ENCODE results near the gene JMJD1C. TPM values are rescaled to one million over a fixed set of nuclear protein-coding genes. Genes with fewer than 3 reads are reported as not detected.
"Not testable (repeated sequence)": the region's sequence is repeated elsewhere in the genome, so short reads cannot be mapped to it uniquely, and the experiment has no call there.

The JMJD1C gene
- total RNA-seq, 4 donors from 2014 or later, result 41.6 to 77.8 (median 56.9) TPM

GRCh38 chr10:63157845-63158624 lies 307.7 kb downstream of the JMJD1C start:
- Histone ChIP-seq H3K27ac (no peak overlapping the region), H3K9me3 (no peaks in the 10 kb centered on the region), H3K36me3 (peaks cover 0 to 27% (median 0%) of the 10 kb centered on the region in 3 donors), H3K27me3 (no peaks in the 10 kb centered on the region), H3K4me3 (no peak overlapping the region), H3K4me1 (peaks cover 0 to 4% (median 0%) of the 10 kb centered on the region in 3 donors)
- 54 to 56% methylated on average over 3 of the region's 3 CpGs for WGBS, 2 donors
- no peak for DNase-seq
- intact Hi-C loops (cut with DNase I), result loop anchor here (10.0 kb wide), 1 partner anchor 563 kb away; no protein-coding TSS in a partner anchor
- TF ChIP-seq CTCF (IDR thresholded peaks at IDR 0.05) (peak; percentile 71 to 79 (median 74)), POLR2A (IDR thresholded peaks at IDR 0.05) (no peak)

DNA sequence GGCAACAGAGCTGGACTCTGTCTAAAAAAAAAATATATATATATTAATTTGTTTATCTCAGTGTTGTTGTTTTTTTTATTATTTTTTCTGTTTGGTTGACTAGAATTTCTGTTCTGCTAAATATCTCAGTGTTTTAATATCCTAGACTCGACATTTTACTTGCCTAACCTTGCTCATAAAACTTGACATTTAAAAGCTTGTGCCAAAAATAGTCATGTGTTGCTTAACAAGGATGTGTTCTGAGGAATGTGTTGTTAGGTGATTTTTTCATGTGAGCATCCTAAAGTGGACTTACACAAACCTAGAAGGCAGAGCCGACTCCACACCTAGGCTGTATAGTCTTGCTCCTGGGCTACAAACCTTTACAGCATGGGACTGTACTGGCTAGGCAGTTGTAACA lies 309.5 kb downstream of the JMJD1C start:
- intact Hi-C loops (cut with DNase I), result loop anchor here (10.0 kb wide), 1 partner anchor 561 kb away; no protein-coding TSS in a partner anchor
- 75 to 77% methylated on average over 2 of the region's 2 CpGs for WGBS, 2 donors
- Histone ChIP-seq H3K27me3 (no peaks in the 10 kb centered on the region), H3K36me3 (peaks cover 0 to 43% (median 5%) of the 10 kb centered on the region in 3 donors), H3K27ac (no peak overlapping the region), H3K4me1 (peaks cover 0 to 4% (median 0%) of the 10 kb centered on the region in 3 donors), H3K9me3 (no peaks in the 10 kb centered on the region), H3K4me3 (no peak overlapping the region)
- DNase-seq, result no peak
- TF ChIP-seq POLR2A (IDR thresholded peaks at IDR 0.05), result no peak
- TF ChIP-seq CTCF (IDR thresholded peaks at IDR 0.05), result no peak

GRCh38 chr10:63155388-63156020 lies 310.3 kb downstream of the JMJD1C start:
- H3K4me1 ChIP-seq, result peaks cover 0 to 4% (median 0%) of the 10 kb centered on the region in 3 donors
- WGBS, 2 donors, result 84 to 92% methylated on average over 8 of the region's 8 CpGs
- H3K27ac ChIP-seq, result no peak overlapping the region
- H3K36me3 ChIP-seq, result peaks cover 0 to 51% (median 5%) of the 10 kb centered on the region in 3 donors
- H3K27me3 ChIP-seq, result no peaks in the 10 kb centered on the region
- intact Hi-C loops (cut with DNase I), result loop anchor here (10.0 kb wide), 1 partner anchor 561 kb away; no protein-coding TSS in a partner anchor
- no peak for TF ChIP-seq POLR2A (IDR thresholded peaks at IDR 0.05)
- no peak for TF ChIP-seq CTCF (IDR thresholded peaks at IDR 0.05)
- no peaks in the 10 kb centered on the region for H3K9me3 ChIP-seq
- no peak for DNase-seq
- H3K4me3 ChIP-seq, result no peak overlapping the region

DNA sequence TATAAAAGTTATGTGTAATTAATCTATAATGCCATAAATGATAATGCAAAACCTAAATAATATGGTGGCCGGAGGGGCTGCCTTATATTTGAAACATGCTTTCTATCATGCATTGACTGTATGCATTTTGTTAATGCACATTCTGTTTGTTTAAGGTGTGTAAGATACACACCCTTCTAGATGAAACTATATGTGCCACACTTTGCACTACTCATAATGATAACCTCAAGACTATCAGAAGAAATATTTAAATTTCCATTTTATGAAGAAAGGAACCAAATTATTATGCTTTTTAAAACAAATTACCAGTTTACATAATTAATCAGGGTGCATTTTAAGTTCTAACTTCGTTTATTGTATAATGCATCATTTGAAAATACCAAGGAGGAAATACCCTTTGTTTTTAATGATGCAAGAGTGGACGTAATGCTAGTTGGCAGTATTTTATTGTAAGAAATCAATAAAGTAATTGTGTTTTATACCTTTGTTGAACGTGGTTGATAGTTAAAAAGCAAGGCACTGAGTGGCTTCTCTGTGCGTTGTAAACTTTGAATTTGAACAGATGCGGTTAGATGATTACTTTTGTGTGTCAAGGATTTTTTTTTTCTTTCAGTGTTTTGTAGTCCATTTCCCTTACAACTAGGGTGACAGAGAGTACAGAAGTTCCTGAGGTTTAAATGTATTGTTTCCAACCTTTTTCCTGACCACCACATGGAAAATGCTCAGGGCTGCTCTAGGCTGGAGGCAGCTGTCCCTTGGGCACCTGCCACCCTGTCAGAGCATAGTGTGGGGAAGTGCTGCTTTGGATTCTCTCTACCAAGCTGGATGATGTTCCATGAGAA lies 311.0 kb downstream of the JMJD1C start:
- no peak for DNase-seq
- H3K4me3 ChIP-seq, result no peak overlapping the region
- H3K27me3 ChIP-seq, result no peaks in the 10 kb centered on the region
- TF ChIP-seq POLR2A (IDR thresholded peaks at IDR 0.05) (no peak), CTCF (IDR thresholded peaks at IDR 0.05) (no peak)
- H3K9me3 ChIP-seq, result no peaks in the 10 kb centered on the region
- H3K27ac ChIP-seq, result peak overlapping the region in 2 of 4 donors; percentile 42 to 45
- intact Hi-C loops (cut with DNase I), result loop anchor here (10.0 kb wide), 1 partner anchor 560 kb away; no protein-coding TSS in a partner anchor
- H3K36me3 ChIP-seq, result peaks cover 0 to 57% (median 5%) of the 10 kb centered on the region in 3 donors
- 80 to 84% methylated on average over 6 of the region's 6 CpGs for WGBS, 2 donors
- peaks cover 0 to 4% (median 0%) of the 10 kb centered on the region in 3 donors for H3K4me1 ChIP-seq

DNA sequence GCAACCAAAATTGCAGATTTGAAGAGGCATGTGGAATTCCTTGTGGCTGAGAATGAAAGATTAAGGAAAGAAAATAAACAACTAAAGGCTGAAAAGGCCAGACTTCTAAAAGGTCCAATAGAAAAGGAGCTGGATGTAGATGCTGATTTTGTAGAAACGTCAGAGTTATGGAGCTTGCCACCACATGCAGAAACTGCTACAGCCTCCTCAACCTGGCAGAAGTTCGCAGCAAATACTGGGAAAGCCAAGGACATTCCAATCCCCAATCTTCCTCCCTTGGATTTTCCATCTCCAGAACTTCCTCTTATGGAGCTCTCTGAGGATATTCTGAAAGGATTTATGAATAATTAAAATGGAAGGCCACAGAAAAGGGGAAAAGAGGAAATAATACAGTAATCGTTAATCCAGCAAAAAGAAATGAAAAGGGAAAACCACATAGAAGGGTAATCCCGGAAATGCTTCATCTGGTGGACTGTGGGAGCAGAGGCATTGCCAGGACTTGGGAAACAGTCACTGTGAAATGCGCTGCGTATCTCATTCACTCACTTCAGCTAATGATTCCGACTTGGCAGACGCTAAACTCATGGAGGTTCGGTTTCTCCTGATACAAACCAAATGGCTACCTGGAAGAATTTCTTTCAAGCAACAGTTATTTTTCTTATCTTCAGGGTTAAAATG lies 311.8 kb downstream of the JMJD1C start:
- not testable (repeated sequence) for H3K27me3 ChIP-seq, DNase-seq, H3K9me3 ChIP-seq, H3K4me3 ChIP-seq, H3K4me1 ChIP-seq
- intact Hi-C loops (cut with DNase I), result loop anchor here (10.0 kb wide), 1 partner anchor 559 kb away; no protein-coding TSS in a partner anchor
- Histone ChIP-seq H3K27ac (peak overlapping the region in 3 of 4 donors; percentile 26 to 45 (median 42)), H3K36me3 (peaks cover 0 to 57% (median 5%) of the 10 kb centered on the region in 3 donors)
- 72 to 78% methylated on average over 9 of the region's 9 CpGs for WGBS, 2 donors
